ENCODE measurements around the gene SLC14A1. TPM values are rescaled to one million over a fixed set of nuclear protein-coding genes. Genes with fewer than 3 reads are reported as not detected.
"Not testable (repeated sequence)": the region's sequence is repeated elsewhere in the genome, so short reads cannot be mapped to it uniquely, and the experiment has no call there.

SLC14A1 gene
- total RNA-seq, 1 donor from 2014 or later = 12.4 TPM

DNA sequence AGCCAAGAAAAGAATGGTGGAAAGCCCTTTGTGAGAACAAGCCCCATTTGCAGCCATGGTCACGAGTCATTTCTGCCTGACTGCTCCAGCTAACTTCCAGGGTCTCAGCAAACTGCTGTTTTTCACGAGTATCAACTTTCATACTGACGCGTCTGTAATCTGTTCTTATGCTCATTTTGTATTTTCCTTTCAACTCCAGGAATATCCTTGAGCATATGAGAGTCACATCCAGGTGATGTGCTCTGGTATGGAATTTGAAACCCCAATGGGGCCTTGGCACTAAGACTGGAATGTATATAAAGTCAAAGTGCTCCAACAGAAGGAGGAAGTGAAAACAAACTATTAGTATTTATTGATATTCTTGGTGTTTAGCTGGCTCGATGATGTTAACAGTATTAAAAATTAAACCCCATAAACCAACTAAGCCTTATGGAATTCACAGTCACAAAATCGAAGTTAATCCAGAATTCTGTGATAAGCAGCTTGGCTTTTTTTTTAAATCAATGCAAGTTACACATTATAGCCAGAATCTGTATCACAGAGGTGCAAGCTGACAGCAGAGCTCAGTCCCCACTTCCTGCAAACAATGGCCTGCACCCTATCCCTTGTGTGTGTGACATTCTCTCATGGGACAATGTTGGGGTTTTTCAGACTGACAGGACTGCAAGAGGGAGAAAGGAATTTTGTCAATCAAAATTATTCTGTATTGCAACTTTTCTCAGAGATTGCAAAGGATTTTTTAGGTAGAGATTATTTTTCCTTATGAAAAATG is 26.1 kb downstream of the SLC14A1 start:
- intact Hi-C loops (cut with DNase I) = no loop called here
- DNase-seq (ENCODE audit: low spot score) = no peak

DNA sequence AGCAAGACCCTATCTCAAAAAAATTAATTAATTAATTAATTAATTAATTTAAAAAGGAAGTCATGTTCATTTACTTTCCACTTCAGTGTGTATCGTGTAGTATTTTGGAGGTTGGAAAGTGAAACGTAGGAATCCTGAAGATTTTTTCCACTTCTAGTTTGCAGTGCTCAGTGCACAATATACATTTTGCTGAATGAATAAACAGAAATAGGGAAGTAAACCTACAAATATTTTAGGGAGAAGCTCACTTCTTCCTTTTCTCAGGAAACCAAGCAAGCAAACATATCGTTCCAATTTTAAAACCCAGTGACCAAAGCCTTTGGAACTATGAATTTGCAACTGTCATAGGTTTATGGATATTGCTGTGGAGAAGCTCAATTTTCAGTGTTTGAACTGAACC is 27.8 kb downstream of the SLC14A1 start:
- intact Hi-C loops (cut with DNase I) = no loop called here
- DNase-seq (ENCODE audit: low spot score) = no peak

DNA sequence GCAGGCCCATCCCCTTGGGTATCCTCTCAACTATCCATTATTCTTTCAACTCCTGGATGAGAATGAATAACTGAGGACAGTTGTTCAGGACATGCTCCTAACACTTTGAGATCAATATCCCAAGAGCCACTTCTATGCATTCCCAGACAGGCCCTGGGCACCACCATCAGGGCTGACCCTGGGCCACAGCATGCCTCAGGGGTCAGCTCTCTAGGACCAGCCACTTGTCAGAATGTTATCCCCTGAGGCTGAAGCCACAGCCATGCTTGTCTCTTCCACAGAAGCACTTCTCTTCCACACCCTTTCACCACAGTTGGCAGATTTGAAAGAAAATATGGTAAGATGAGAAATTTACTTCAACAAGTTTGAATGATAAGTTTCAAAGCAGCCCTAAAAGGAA is 28.7 kb downstream of the SLC14A1 start:
- intact Hi-C loops (cut with DNase I) = no loop called here
- no peak for DNase-seq (ENCODE audit: low spot score)

DNA sequence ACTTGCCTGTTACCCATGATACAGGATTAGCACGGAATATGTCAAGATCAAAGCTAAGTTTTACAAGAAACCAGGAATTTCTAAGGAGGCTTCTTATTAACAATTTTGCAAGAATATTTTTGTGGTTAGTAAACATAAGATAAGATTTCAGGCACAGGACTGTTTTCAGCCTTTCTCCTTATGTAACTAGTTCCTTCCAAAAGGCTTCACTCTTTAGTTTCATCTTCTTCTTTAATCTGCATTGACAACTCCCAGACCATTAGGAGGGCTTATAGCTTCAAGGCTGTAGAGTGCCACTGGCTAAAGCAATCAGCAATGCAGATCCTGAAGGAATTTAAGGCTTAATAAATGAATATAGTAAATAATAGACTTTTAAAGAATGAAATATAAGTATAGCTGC is 29.3 kb downstream of the SLC14A1 start:
- intact Hi-C loops (cut with DNase I) = no loop called here
- no peak for DNase-seq (ENCODE audit: low spot score)

DNA sequence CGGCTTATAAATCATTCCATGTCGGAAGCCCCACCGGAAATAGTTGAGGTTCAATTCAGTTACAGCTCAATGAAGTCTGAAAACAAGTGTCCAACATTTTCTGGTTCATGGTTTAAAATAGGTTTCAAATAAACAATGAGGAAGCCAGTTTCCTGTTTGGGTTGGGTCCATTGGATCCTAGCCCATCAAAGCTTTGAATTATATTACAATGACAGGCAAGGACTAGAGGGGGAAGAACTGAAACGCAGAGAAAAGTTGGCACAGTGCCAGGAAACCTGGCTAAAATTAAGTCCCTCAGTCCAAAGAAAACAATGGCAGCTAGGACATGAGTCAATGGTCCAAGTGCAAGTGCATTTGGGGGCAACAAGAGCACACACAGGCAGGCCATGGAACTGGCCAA is 32.0 kb downstream of the SLC14A1 start:
- DNase-seq (ENCODE audit: low spot score) = no peak
- intact Hi-C loops (cut with DNase I) = no loop called here

DNA sequence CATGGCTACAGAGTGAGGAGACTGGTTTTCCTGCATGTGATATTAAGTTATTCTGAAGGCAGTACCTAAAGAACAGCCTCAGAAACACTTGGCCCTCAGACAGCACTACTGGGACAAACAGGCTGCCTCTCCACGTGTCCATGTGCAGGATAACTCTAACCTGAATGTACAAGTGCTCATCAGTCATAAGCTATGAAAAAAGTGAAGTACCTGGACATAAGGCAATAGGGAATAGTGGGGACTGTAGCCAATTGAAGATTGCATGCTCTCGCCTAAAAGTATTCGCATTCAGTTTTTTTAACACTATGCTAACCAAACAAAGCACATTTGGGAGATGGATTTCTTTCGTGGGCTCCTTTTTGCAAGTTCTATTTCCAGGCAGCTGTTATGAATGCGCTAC is 33.0 kb downstream of the SLC14A1 start:
- intact Hi-C loops (cut with DNase I) = no loop called here
- DNase-seq (ENCODE audit: low spot score) = no peak

DNA sequence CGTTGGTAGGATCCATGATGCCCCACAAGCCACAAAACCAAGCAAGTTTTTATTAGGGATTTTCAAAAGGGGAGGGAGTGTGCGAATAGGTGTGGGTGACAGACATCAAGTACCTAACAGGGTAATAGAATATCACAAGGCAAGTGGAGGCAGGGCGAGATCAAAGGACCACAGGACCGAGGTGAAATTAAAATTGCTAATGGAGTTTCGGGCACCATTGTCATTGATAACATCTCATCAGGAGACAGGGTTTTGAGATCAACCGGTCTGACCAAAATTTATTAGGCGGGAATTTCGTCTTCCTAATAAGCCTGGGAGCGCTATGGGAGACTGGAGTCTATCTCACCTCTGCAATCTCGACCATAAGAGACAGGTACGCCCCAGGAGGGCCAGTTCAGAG is 33.7 kb downstream of the SLC14A1 start:
- DNase-seq (ENCODE audit: low spot score); intact Hi-C loops (cut with DNase I): not testable (repeated sequence)

DNA sequence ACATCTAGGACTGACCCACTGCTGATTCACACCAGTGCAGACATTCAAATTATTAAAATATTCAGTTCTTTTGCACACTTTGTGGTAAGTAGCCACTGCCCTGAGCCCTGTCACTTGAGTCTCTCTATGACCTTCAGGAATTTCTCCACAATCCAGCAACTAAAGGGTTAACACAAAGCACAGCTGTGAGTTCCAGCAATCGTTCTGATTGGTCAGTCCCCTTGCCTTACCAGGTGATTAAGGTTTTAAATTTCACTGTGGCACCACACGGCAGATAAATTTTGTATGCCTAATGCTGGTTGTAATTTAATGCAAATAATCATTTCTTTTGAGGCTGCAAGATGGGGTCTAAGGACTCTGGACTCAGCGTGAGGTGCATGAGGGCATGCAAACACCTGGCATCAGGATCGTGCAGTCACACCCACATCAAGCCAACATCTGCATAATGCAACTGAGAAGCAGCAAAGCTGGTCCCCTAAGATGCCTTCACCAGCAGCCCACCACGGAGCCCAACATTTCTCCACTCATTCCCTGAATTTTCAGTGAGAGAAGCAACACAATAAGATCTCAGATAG is 36.6 kb downstream of the SLC14A1 start:
- DNase-seq (ENCODE audit: low spot score) = no peak
- intact Hi-C loops (cut with DNase I) = loop anchor here (5.0 kb wide), 1 partner anchor 33 kb away; no protein-coding TSS in a partner anchor

DNA sequence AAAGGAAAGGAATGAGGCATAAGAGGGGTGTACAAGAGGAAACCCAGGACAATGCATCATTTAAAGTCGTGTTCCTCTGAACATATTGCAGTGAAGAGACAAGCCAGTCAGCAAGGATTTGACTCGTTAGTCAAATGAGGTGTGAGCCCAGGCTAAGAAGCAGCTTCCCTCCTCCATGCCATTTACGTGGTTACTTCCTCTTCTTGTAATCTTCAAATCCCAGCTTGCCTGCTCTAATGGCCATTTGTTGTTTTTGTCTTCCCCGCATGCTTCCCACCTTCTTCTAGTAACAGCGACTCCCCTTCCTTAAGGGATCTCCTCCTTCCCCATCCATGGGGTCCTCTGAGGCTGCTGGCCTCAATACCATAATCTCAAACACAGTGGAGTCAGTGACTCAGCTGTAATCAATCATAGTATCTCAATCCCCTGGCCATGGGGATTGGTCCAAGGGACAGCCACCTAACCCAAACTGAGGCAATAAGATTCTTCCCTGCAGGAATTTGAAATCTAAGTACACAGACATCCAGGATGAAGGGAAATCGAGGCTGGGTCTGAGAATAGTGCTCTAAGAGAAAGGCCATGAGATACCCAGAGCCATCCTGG is 37.6 kb downstream of the SLC14A1 start:
- intact Hi-C loops (cut with DNase I) = loop anchor here (5.0 kb wide), 1 partner anchor 34 kb away; no protein-coding TSS in a partner anchor
- no peak for DNase-seq (ENCODE audit: low spot score)

DNA sequence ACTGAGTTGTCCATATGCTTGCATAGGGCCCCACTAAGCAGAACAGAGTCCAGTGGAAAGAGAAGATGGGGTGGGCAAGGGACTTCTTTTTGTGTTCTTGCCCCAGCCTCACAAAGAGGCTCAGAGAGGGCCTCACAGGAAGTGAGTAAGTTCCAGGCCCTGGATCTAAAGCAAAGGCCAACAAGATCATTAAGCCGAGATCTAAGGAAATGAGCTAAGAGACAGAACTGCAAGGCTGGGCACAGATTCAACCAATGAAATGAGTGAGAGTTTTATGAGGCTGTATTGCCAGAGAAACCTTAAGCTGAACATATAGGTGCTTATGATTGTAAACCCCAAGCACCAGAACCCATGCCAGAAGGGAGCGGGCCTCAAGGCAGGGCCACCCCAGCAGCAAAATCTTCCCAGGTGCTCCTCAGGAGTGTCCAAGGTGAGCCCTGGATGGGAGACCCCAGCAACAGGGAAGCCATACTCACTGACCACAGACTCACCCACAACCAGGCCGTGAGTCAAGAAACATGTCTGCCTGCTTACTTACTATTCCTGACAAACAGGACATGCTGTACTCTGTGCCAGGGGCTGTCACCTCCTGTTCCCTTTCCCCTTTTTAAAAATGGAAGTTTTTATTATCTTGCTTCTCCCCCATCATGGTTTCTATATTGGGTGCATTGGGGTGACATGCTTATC is 40.2 kb downstream of the SLC14A1 start:
- intact Hi-C loops (cut with DNase I) = loop anchor here (5.0 kb wide), 1 partner anchor 37 kb away; no protein-coding TSS in a partner anchor
- DNase-seq (ENCODE audit: low spot score) = no peak

DNA sequence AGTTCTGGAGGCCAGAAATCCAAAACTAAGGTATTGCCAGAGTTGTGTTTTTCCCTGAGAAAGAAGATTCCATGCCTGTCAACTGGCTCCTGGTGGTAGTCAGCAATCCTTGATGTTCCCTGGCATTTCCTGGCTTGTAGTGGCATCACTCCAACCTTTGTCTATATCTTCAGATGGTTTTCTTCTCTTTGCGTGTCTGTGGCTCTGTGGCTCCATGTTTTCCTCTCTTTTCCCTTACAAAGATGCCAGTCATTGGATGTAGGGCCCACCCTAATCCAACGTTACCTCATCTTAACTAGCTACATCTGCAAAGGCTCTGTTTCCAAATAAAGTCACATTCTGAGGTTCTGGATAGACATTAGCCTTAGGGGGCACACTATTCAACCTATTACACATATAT is 41.8 kb downstream of the SLC14A1 start:
- intact Hi-C loops (cut with DNase I) = no loop called here
- no peak for DNase-seq (ENCODE audit: low spot score)

DNA sequence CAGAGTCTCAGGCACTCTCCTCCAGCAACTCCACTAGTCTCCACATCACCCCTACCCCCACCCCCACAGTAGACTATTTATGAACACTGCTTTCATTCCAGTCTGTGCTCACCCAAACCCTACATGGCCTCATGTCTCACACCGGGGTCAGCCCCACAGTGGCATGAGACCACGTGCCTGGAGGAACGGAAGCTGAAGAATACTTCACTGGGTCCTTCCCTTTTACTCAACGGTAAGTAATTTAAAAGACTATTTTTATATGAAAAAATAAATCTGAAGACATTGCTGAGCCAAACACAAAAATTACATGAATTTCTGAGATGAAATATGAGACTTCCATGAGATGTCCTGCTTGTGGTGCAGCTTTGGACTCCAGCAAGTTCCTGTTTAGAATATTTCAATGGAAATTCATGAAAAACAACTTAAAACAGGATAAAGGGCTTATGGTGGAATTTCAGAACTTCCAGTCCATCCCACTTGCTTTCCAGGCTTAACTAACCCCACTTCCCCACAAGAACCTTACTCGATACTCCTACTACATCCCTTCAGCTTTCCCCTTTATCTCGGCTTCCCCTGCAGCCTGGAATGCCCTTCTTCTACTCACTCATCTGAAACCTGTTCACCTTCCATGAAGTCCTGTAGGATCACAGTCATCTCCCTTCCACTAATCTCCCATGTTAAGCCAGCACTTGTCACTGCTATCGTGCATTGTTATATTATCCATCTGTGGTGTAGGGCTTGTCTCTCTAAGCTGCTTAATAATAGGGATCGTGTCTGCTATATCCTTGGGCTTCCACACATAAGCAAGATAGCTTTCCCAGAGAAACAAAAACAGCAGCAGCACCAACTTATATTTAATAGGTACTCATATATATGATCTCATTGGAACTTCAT is 47.9 kb downstream of the SLC14A1 start:
- intact Hi-C loops (cut with DNase I) = no loop called here
- DNase-seq (ENCODE audit: low spot score) = no peak

DNA sequence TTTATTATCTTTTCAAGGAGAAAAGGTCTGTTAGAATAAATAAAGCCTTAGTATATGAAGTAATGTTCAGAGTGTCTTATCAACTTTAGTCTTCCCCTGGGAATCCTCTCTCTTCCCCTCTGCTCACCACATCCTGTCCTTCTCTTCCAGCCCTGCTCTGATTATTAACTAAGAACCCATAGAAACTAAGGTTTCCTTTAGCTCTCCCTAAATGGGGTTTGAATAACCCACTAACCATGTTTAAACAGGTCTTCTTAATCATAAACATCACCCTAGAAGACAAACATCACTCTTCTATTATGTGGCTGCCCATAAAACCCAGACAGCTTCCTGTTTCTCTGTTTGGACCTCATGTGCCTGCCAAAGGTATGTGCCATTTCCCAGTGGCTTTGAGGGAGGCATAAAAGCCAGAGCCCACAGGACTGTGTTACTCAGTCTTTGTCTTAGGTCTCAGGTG is 50.1 kb downstream of the SLC14A1 start:
- no peak for DNase-seq (ENCODE audit: low spot score)
- intact Hi-C loops (cut with DNase I) = no loop called here

DNA sequence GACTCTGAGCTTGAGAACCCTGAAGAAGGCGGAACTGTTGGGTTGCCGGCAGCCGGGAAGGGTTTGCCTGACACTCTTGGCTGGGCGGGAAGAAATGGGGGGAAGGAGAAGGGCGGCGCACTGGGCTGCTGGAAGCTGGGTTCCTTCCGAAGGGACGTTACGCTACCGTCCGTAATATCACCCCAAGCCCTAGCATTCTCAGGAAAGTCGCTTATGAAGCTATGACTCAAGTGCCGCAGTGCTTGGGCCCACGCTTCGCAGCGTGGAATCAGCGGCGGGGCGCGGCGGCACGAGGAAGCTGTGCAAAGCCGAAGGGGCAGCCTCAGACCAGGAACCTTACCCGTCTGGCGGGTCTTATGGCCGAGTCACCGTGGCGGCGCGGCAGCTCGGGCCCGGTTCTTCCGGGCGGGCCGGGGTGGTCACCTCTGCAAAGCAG is 51.3 kb downstream of the SLC14A1 start:
- intact Hi-C loops (cut with DNase I) = loop anchor here (5.0 kb wide), 1 partner anchor 62 kb away; no protein-coding TSS in a partner anchor
- peak; percentile 84 for DNase-seq (ENCODE audit: low spot score)

DNA sequence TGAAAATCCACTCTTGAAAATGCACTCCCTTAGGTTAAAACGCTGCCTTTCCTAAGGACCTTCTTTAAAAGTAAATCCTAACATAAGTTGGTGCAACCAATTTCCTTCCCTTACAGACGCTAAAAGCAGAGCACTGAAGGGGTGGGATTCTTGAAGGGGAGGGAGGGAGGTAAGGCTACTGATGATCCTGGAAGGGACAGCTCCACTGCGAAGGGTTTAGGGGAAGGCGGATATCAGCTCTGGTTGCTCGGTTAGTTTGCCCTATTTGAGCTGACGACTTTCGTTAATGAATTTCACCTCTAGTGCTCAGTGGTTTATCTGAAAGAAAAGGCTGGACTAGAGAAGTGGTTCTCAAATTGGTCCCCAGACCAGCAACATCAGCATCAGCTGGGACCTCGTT is 51.8 kb downstream of the SLC14A1 start:
- intact Hi-C loops (cut with DNase I) = loop anchor here (5.0 kb wide), 1 partner anchor 62 kb away; no protein-coding TSS in a partner anchor
- DNase-seq (ENCODE audit: low spot score) = no peak

DNA sequence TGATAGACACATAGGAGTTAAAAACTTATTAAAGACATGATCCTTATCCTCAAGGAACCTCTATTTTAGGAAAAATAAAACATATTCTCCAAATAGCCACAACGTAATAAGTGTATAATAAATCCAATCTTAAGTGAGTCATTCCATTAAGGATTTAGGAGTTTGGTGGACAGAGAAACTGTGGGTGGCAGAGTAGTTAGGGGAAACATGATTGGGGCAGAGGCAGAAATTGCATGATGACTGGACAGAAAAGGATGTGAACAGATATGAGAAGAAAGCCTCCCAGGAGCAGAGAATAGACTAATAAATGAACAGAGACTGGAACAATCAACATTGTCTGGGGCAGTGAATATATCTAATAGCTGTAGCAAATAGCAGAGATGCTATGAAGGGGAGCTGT is 53.4 kb downstream of the SLC14A1 start:
- no peak for DNase-seq (ENCODE audit: low spot score)

DNA sequence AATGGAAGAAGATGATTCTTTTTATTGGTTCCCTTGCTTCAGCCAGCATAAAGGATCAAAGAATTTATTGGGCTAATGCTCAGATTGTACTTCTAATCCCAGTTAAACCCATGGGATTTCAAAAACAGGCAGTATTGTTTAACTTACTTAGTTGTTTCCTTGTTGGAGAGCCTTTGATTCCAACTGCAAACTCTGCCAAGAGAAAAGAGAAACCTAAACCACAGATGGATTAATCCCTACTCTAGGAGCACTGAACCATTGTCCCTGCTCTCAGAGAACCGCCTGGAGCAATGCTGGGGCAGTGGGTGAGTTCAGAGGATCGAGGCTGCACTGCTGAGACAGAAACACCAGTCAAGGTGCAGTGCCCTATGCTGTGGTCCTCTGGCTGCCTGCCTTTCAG is 56.6 kb downstream of the SLC14A1 start:
- intact Hi-C loops (cut with DNase I) = loop anchor here (10.0 kb wide), 1 partner anchor 56 kb away; the partner anchor contains the start of gene SLC14A1

More for the DNA sequence above, 53.4 kb downstream of the SLC14A1 start:
- intact Hi-C loops (cut with DNase I) = loop anchor here (5.0 kb wide), 1 partner anchor 60 kb away; no protein-coding TSS in a partner anchor

DNA sequence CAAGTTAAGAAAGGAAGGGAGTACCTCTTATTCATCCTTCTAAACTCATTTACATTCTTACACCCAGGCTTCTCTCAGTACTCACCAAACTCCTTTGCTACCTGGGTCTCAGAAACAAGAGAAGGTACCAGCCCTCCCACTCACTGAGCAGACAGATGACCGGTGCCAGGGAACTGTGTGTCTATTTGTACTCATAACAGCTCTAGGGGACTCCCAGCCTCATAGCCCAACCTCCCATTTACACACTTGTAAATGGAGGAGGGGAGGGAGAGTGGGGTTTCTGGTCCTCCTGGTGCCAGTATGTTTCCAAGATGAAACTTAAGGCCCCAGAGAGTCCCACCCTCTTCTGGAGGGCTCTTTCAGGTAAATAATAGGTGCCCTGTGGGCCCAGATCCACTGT is 58.7 kb downstream of the SLC14A1 start:
- intact Hi-C loops (cut with DNase I) = loop anchor here (10.0 kb wide), 1 partner anchor 58 kb away; the partner anchor contains the start of gene SLC14A1
- DNase-seq (ENCODE audit: low spot score) = no peak

More for the DNA sequence above, 56.6 kb downstream of the SLC14A1 start:
- no peak for DNase-seq (ENCODE audit: low spot score)
